HUES6 (cell line): ENCODE measurements around the gene SMAD7.
A peak's percentile ranks its signal among the peaks of the same experiment; 100 is the strongest.

ENCODE experiments used
- H3K27ac ChIP-seq: 2 replicates; pipeline ENCODE4 v1.7.0; 2013; ENCODE audit warnings: low read depth, mild to moderate bottlenecking, low read length, inconsistent platforms
- H3K27me3 ChIP-seq: 2 replicates; pipeline ENCODE4 v1.6.1; 2013; ENCODE audit warnings: low read length; ENCODE audit not compliant: control insufficient read depth, insufficient read depth
- H3K36me3 ChIP-seq: 2 replicates; pipeline ENCODE4 v1.6.1; 2013; ENCODE audit warnings: low read length; ENCODE audit not compliant: control insufficient read depth, insufficient read depth
- H3K4me1 ChIP-seq: 2 replicates; pipeline ENCODE4 v1.6.1; 2013; ENCODE audit warnings: low read length; ENCODE audit not compliant: control insufficient read depth, insufficient read depth
- H3K4me3 ChIP-seq: 2 replicates; pipeline ENCODE4 v1.5.1; 2013; ENCODE audit warnings: low read depth, low read length
- H3K9ac ChIP-seq: one replicate; pipeline ENCODE4 v1.6.1; 2013; ENCODE audit warnings: mild to moderate bottlenecking, low read length
- H3K9me3 ChIP-seq: 2 replicates; pipeline ENCODE4 v1.6.1; 2013; ENCODE audit warnings: low read depth, low read length; ENCODE audit not compliant: control insufficient read depth, insufficient read depth

The SMAD7 gene

GRCh38 chr18:48949606-48950535 is 894 bp downstream of the SMAD7 start:
- peak overlapping the region; percentile 93; the same call in 1 of the 2 replicates for H3K27ac ChIP-seq

GRCh38 chr18:48949050-48949605 is 1.6 kb downstream of the SMAD7 start:
- peak overlapping the region; percentile 78 for H3K4me3 ChIP-seq
- H3K9ac ChIP-seq = peak overlapping the region; percentile 96
- no peaks in the 10 kb centered on the region for H3K27me3 ChIP-seq
- peaks cover 42% of the 10 kb centered on the region for H3K4me1 ChIP-seq
- peaks cover 43% of the 10 kb centered on the region for H3K36me3 ChIP-seq
- H3K27ac ChIP-seq = peak overlapping the region; percentile 93; the same call in 1 of the 2 replicates
- H3K9me3 ChIP-seq = no peaks in the 10 kb centered on the region

More at GRCh38 chr18:48949606-48950535, 894 bp downstream of the SMAD7 start:
- Histone ChIP-seq H3K4me1 (peaks cover 42% of the 10 kb centered on the region), H3K9me3 (no peaks in the 10 kb centered on the region), H3K27me3 (no peaks in the 10 kb centered on the region), H3K9ac (peak overlapping the region; percentile 96), H3K36me3 (peaks cover 36% of the 10 kb centered on the region), H3K4me3 (peak overlapping the region; percentile 78)

GRCh38 chr18:48948112-48949049 is 2.4 kb downstream of the SMAD7 start:
- Histone ChIP-seq H3K27ac (peak overlapping the region; percentile 93; the same call in 1 of the 2 replicates), H3K36me3 (peaks cover 50% of the 10 kb centered on the region), H3K4me1 (peaks cover 48% of the 10 kb centered on the region), H3K9me3 (no peaks in the 10 kb centered on the region), H3K27me3 (no peaks in the 10 kb centered on the region), H3K9ac (peak overlapping the region; percentile 96), H3K4me3 (peak overlapping the region; percentile 78)

DNA sequence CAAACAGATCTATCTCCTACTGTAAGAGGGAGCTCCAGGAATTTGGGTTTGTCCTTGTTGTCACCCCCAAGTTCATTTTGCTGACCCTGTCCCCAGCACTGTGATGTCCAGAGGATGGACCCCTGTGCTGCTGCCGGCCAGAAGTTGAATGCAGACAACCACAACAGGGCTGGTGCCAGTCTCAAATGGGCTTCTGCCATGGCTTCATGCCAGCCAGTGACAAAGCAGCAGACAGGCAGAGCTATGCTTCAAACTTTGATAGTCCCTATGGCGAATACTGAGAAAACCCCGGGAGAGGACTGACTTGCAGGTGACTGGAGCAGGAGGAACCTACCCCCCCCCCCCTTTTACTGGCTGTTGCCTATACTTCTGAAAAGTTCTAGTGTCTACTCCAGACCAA is 3.2 kb downstream of the SMAD7 start:
- Histone ChIP-seq H3K4me3 (peak overlapping the region; percentile 78), H3K36me3 (peaks cover 58% of the 10 kb centered on the region), H3K4me1 (peaks cover 51% of the 10 kb centered on the region), H3K9me3 (no peaks in the 10 kb centered on the region), H3K27ac (no peak overlapping the region), H3K27me3 (no peaks in the 10 kb centered on the region), H3K9ac (peak overlapping the region; percentile 96)

GRCh38 chr18:48947092-48947491 is 3.7 kb downstream of the SMAD7 start:
- Histone ChIP-seq H3K4me1 (peaks cover 56% of the 10 kb centered on the region), H3K9ac (peak overlapping the region; percentile 96), H3K9me3 (no peaks in the 10 kb centered on the region), H3K36me3 (peaks cover 63% of the 10 kb centered on the region), H3K4me3 (peak overlapping the region; percentile 78), H3K27me3 (no peaks in the 10 kb centered on the region), H3K27ac (no peak overlapping the region)

- Histone ChIP-seq H3K27ac (no peak overlapping the region), H3K4me1 (peaks cover 63% of the 10 kb centered on the region), H3K36me3 (peaks cover 70% of the 10 kb centered on the region), H3K9me3 (no peaks in the 10 kb centered on the region), H3K27me3 (no peaks in the 10 kb centered on the region), H3K4me3 (peak overlapping the region; percentile 78), H3K9ac (no peak overlapping the region)
Measured at GRCh38 chr18:48946329-48946835, 4.4 kb downstream of the SMAD7 start.

- Histone ChIP-seq H3K4me3 (peak overlapping the region; percentile 78; the same call in 1 of the 2 replicates), H3K9me3 (no peaks in the 10 kb centered on the region), H3K27ac (no peak overlapping the region), H3K36me3 (peaks cover 75% of the 10 kb centered on the region), H3K27me3 (no peaks in the 10 kb centered on the region), H3K9ac (no peak overlapping the region), H3K4me1 (peaks cover 68% of the 10 kb centered on the region)
Measured at GRCh38 chr18:48945953-48946217, 4.9 kb downstream of the SMAD7 start.

DNA sequence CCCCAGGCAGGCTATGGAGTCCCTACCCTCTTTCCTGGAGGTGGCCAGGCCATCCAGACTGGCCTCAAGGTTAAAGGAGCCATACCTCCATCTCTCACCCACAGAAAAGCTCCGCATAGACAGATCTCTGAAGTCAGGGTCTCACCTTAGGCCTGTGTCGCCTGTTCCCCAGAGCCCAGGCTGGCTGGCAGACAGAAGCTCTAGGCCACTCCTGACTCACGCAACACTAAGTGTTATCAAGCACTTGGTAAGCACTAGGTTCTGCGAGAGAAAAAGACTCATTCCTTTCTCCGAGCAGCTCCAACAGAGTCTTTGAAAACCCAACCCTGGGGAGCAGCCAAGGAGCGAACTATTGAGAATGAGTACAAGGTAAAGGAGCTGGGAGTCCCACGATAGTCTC is 6.1 kb downstream of the SMAD7 start:
- peak overlapping the region; percentile 1; the same call in 1 of the 2 replicates for H3K4me3 ChIP-seq
- H3K36me3 ChIP-seq = peaks cover 83% of the 10 kb centered on the region
- H3K27ac ChIP-seq = no peak overlapping the region
- H3K4me1 ChIP-seq = peaks cover 79% of the 10 kb centered on the region
- H3K27me3 ChIP-seq = no peaks in the 10 kb centered on the region
- no peaks in the 10 kb centered on the region for H3K9me3 ChIP-seq
- no peak overlapping the region for H3K9ac ChIP-seq

DNA sequence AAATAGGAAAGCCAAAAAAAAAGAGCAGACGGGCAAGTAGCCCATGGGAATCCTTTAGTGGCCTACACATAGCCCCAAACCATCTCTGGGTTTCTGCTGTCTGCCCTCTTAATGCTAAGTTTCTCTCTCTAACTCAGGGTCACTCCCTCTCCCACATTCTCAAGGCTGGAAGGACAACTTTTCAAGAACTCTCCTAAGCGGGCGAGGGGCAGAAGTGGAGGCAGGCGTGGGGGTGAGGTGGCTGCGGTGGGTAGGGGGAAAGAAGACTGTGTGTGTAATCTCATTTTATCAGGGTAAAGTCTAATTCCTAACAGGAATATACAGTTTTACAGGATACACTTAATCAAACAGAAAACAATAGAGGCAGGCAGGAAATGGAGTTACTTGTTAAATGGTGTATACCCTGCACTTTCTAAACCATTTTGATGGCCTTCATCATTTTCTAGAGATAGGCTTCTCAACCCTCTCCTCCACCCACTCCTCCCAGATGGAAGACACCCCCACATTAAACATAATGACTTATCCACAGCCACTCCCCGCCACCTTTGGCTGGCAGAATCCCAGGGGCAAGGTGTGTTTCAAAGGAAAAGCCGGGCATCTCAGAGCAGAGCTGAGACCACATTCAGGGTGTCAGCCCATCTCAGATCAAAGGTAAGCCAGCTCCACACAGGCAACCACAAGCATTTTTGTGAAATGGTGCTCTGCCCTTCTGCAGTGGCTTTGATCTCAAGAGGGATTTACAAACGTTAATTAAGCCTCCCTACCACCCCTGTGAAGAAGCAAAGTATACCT is 6.8 kb downstream of the SMAD7 start:
- Histone ChIP-seq H3K4me3 (peak overlapping the region; percentile 1; the same call in 1 of the 2 replicates), H3K9ac (peak overlapping the region; percentile 22), H3K27ac (no peak overlapping the region), H3K9me3 (no peaks in the 10 kb centered on the region), H3K36me3 (peaks cover 81% of the 10 kb centered on the region), H3K4me1 (peaks cover 86% of the 10 kb centered on the region), H3K27me3 (no peaks in the 10 kb centered on the region)

GRCh38 chr18:48943333-48943732 is 7.4 kb downstream of the SMAD7 start:
- peak overlapping the region; percentile 1; the same call in 1 of the 2 replicates for H3K4me3 ChIP-seq
- peaks cover 92% of the 10 kb centered on the region for H3K4me1 ChIP-seq
- peaks cover 86% of the 10 kb centered on the region for H3K36me3 ChIP-seq
- H3K27ac ChIP-seq = no peak overlapping the region
- H3K9ac ChIP-seq = peak overlapping the region; percentile 22
- no peaks in the 10 kb centered on the region for H3K27me3 ChIP-seq
- no peaks in the 10 kb centered on the region for H3K9me3 ChIP-seq
